Choroid plexus epithelial cell (primary cell): Measurements from ENCODE around the gene CHD6.

Experiments
- DNase-seq: peaks from one replicate; pipeline ENCODE4 v3.0.0-alpha.2; 2010; ENCODE audit warnings: low read depth
- H3K4me3 ChIP-seq: 2 replicates; pipeline ENCODE4 v1.5.1; 2011; ENCODE audit warnings: low read depth, mild to moderate bottlenecking, control low read depth, low read length, moderate library complexity
- TF ChIP-seq, protein P1 (sequence below): conservative IDR thresholded peaks from 2 replicates; pipeline ENCODE4 v1.5.1; 2011; ENCODE audit warnings: low read depth, mild to moderate bottlenecking, control low read depth, inconsistent platforms, low read length, moderate library complexity

The CHD6 gene

DNA sequence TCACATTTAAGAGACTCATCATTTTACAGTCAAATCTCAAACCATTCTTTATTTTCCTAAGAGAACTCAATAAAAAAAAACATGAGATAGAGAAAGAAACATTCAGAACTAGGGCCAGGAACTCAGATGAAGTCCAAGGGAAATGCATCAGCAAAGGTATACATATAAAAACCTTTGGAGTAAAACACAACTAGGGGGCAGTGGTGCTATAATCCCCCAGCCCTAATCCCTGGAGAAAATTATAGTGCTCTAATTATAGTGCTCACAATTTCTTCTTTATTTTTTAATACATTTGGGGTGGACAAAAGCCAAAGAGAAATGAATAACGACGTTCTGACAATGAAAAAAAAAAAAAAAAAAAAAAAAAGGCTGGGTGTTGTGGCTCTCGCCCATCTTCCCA is 151.0 kb downstream of the CHD6 start:
- TF ChIP-seq, protein P1, sequence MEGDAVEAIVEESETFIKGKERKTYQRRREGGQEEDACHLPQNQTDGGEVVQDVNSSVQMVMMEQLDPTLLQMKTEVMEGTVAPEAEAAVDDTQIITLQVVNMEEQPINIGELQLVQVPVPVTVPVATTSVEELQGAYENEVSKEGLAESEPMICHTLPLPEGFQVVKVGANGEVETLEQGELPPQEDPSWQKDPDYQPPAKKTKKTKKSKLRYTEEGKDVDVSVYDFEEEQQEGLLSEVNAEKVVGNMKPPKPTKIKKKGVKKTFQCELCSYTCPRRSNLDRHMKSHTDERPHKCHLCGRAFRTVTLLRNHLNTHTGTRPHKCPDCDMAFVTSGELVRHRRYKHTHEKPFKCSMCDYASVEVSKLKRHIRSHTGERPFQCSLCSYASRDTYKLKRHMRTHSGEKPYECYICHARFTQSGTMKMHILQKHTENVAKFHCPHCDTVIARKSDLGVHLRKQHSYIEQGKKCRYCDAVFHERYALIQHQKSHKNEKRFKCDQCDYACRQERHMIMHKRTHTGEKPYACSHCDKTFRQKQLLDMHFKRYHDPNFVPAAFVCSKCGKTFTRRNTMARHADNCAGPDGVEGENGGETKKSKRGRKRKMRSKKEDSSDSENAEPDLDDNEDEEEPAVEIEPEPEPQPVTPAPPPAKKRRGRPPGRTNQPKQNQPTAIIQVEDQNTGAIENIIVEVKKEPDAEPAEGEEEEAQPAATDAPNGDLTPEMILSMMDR: no peak
- no peak for DNase-seq
- H3K4me3 ChIP-seq: no peak overlapping the region

DNA sequence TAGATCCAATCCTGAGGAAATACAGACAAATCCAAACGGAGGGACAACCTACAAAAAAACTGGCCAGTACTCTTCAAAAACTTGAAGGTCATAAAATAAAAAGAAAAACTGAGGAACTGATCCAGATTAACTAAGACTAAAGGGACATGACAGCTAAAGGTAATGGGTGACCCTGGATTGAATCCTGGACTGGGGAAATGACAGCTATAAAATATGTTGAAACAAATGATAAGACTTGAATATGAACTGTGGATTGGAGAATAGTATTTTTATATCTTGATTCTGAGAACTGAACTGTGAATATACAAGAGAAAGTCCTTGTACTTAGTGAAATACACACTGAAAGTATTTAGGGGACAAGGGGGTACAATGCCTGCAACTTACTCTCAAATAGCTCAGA is 154.6 kb downstream of the CHD6 start:
- H3K4me3 ChIP-seq: no peak overlapping the region
- TF ChIP-seq, protein P1: no peak
- no peak for DNase-seq

DNA sequence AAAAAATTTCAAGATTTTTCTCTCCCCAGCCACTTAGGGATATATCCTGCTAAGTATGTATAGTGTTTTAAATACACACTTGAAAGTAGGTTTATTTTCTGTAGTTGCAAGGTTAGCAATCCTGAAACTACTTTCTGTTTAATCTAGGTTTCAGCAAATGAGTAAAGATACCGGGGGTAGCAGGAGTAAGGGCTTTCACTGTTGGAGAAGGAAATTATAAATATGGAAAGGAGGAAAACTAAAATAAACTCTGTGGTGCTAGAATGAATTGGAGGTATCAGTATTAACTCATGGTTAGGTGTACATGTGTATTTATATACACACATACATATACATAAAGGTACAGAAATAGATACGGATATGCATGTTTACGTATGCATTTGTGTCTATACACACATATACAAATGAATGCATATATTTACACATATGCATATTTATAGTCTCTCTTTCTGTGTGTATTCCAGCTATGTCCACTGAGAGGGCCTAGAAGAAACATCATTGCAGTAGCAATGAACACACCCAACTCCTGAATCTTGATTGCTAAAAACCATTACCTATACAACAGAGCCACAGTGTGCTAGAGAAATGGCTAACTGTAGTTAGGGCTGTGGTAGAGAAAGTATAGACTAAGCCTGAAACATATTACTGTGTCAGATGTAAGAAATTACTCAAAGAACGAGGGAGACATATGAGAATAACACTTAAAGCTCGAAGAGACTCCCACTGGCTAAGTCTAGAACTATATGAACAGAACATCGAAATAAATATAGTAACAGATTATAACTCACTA is 155.6 kb downstream of the CHD6 start:
- TF ChIP-seq, protein P1: no peak
- no peak for DNase-seq

DNA sequence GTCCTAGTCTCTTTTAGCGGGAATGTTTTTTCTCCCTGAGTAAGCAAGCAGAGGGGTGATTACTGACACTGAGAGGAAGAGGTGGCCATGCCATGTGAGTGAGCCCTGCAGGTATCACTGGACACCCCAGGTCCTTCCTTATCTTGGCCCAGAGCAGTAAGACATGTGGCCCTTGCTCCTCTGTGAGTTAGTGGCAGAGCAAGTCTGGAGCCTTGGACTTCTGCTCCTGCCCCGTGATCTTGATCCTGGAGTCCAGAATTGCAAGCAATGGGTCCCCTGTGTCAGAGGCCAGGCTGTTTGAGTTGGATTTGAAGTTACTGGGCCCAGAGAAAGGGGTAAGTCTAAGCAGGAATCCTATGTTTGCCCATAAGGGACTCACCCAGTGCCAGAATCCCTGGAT is 159.4 kb downstream of the CHD6 start:
- no peak for DNase-seq
- TF ChIP-seq, protein P1: no peak
- no peak overlapping the region for H3K4me3 ChIP-seq

More for the DNA sequence above, 155.6 kb downstream of the CHD6 start:
- H3K4me3 ChIP-seq: no peak overlapping the region

DNA sequence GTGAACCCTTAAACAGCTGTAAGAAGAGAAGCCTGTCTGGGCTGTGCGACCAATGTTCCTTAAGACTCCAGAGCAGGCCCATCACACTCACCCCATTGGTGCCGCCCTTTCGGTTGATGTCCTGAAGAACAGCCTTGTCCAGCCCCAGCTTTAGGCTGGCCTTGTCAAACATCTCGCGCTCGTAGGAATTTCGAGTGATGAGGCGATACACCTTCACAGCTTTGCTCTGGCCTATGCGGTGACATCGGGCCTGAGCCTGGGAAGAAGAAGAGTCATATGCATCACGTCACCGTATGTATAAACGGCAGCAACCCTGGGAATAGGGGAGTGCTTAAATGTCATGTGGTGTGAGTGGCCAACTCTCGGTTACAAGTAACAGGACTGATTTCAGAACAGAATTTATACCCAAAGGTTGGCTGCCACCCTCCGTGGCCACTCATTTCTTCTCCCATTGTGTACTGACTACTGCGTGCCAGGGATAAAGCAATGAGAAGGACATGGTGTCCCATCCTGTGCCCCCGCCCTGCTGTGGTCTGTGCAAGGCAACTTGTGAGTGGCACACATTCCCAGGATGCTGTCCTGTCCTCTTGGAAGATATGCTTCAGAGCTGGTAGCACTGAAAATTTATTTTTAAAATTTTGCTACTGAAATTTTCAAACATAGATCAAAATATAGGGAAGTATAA is 160.9 kb downstream of the CHD6 start:
- TF ChIP-seq, protein P1: no peak
- no peak overlapping the region for H3K4me3 ChIP-seq
- DNase-seq: no peak

DNA sequence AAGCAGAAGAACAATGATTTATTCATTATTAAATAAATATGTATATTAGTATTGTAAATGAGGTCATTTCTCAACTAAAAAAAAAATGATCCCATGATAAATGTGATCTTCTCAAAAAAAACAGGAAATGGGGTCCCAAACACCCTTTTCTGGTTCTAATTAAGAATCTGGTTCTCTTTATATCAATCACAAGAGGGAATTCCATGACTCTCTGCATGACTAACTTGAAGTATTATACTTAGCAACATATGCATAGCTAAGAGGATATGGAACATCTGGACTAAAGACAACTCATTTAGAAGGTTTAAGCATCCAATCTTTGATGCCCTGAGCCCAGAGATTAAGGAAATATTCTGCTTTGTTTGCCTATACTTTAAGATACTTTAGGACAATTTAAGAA is 161.8 kb downstream of the CHD6 start:
- TF ChIP-seq, protein P1: no peak
- no peak for DNase-seq
- H3K4me3 ChIP-seq: no peak overlapping the region

DNA sequence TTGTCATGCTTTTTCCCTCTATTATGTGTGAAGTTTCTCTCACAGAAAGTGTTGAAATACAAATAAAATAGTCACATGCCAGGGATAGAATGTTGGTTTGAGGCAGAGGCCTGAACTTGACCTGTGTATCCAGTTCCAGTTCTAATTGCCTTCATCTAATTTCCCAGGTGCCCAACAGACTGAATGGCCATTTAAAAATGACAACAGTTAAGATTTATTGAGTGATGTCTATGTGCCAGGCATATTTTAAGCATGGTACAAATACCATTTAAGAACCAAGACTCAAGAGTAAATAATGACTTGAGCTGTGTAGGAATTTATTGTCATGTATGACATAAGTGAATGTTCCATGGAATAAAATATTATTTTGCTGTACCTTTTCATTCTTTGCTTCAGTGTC is 163.9 kb downstream of the CHD6 start:
- TF ChIP-seq, protein P1: no peak
- DNase-seq: no peak
- no peak overlapping the region for H3K4me3 ChIP-seq
